NCI-H1436 (cell line): ENCODE results near the gene TTYH3.
"Not testable (repeated sequence)": the region's sequence is repeated elsewhere in the genome, so short reads cannot be mapped to it uniquely, and the experiment has no call there.

Experiments
- DNase-seq: peaks from one replicate; lab custom pipeline; 2025; lab: John Stamatoyannopoulos, UW

TTYH3 gene

DNA sequence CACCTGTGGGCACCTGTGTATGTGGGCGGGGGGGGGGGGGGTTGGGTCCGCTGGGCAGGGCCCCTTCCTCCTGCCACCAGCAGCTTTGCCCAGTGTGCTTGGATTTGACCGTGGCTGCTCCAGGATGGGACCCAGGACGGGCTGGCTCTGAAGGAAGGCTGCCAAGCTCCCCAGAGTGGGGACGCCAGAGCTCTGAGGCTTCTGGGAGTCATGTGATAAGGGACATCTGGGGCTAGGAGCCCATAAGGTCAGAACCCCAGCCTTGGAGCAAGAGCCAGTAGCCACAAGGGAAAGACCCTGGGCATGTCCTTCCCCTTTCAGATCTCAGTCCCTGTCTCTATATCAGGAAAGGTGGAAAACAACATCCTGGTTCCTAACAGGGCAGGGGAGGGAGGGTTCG, 34.4 kb downstream of the TTYH3 start:
- DNase-seq: no peak

DNA sequence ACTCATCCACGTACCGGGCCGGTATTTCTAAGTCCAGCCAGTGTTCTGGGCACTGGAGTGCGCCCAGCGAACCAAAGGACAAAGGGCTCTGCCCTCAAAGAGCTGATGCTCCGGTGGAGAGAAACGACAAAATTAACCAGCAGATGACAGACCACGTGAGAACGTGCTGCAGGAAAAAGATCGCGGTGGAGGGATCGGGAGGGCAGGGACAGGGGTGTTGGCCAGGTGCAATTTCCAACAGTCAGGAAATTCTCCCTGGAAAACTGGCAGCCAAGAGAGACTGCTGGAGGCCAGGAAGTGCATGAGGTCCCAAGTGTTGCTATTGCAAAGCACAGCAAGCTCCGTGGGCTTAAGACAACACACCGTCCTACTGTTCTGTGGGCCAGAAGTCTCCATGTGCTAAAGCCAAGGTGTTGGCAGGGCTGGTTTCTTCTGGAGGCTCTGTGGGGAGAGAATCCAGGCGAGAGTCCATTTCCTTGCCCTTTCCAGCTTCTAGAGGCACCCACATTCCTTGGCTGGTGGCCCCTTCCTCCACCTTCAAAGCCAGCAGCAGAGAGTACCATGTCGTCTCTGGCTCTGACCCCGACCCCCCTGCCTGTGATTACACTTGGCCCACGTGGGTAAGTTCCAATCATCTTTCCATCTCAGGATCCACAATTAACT, 34.9 kb downstream of the TTYH3 start:
- no peak for DNase-seq

DNA sequence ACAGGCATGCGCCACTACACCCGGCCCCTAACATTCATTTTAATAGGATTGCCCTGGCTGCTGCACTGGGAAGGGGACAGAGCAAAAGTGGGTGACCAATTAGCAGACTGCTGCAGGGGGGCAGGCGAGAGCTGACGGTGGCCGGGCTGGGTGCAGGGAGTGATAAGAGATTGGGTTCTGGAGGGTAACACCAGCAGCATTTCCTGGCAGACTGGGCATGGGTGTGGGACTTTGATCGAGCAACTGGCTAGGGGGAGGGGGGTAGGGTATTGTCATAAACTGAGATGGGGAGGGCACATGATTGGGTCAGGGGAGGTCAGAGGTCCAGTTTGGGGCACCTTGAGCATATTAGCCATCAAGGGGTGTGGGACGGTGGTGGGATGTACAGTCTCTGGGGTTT, 36.1 kb downstream of the TTYH3 start:
- no peak for DNase-seq

DNA sequence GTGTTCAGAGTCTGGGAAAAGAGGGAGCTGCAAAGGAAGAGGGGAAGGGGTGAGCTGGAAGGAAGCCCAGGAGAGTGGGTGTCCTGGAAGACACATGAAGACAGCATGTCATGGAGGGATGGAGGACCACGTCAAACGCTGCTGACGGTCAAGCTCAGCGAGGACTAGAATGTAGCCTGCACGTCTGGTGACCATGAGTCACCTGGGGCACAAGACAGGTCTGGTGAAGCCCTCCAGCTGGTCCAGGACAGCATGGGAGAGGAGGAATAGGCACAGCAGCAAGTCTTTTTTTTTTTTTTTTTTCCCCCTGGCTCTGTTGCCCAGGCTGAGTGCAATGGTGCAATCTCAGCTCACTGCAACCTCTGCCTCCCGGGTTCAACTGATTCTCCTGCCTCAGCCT, 36.6 kb downstream of the TTYH3 start:
- DNase-seq: no peak

DNA sequence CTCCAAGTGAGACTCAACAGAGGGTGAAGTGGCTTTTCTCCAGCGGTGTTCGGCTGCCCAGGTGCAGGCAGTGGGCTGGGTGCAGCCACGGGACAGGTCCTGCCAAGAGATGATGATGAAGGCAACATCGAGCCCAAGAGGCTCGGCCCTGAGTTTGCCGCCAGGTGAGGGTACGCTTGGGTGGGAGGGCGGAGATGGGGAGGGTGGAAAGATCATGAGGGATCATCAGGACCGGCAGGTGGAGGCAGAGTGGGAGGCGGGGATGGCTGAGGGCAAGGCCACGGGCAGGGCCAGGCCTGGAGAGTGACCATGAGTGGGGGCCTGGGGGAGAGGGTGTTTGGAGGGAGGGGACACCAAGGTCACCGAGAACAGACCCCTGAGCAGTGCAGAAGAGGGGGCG, 38.4 kb downstream of the TTYH3 start:
- no peak for DNase-seq

DNA sequence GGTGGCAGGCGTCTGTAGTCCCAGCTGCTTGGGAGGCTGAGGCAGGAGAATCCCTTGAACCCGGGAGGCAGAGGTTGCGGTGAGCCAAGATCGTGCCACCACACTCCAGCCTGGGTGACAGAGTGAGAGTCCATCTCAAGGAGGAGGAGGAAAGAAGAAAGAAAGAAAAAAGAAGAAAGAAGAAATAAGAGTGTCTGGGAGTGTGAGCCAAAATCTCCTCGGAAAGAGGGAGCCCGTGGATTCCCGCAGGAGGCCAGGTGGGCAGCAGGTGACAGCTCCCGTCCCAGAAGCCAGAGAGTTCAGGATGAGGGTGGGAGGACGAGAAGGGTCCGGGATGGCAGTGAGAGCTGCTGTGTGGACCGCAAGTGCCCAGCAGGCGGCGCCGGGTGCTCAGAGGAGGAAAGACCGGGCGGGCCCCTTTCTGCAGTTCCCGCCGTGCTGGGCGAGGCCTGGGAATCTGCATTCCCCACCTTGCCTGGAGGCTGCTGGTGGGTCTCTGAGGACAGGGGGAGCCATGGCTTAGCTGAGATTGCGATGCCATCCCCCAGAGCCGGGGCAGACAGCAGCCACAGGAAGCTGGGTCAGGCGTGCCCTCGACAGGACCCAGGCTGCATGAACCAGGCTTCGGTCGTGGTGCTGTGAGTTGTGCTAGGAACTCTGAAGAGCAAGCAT, 39.1 kb downstream of the TTYH3 start:
- peak; percentile 58 for DNase-seq

DNA sequence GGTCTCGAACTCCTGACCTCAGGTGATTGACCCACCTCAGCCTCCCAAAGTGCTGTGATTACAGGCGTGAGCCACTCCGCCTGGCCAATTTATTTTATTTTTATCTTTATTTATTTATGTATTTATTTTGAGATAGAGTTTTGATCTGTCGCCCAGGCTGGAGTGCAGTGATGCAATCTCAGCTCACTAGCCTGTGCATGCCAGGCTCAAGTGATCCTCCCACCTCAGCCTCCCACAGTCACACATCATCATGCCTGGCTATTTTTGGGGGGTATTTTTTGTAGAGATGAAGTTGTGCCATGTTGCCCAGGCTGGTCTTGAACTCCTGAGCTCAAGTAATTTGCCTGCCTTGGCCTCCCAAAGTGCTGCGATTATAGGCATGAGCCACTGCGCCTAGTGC, 41.4 kb downstream of the TTYH3 start:
- DNase-seq: not testable (repeated sequence)

DNA sequence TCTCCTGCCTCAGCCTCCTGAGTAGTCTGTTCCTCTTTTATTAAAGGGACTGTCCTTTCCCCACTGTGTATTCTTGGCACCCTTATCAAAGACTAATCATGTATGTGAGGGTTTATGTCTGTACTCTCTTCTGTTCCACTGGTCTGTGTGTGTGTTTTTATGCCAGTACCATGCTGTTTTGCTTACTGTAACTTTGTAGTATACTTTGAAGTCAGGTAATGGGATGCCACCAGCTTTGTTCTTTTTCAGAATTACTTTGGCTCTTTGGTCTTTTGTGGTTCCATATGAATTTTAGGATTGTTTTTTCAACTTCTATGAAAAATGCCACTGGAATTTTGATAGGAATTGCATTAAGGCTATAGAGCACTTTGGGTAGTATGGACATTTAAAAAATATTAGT, 42.1 kb downstream of the TTYH3 start:
- no peak for DNase-seq

DNA sequence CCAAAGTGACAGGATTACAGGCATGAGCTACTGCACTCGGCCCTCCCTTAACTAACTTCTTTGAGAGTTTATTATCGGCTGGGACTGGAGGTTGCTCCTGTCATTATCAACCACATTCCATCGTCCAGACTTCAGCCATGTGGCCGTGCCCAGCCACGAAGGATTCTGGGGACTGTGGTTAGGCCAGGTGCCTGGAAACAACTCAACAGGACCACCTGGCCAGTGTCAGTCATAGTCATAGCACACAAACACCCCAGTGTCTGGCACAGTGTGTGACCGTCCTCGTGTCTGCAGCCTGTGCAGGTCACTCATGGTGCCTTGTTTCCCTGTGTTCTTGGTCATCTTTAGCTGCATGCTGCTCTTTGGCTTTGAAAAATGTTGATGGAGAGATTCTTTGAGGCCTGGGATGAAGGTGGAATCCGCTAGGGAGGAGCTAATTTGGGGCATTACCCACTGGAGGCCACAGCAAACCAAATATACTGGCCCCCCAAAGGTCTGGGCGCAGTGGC, 43.5 kb downstream of the TTYH3 start:
- DNase-seq: no peak

DNA sequence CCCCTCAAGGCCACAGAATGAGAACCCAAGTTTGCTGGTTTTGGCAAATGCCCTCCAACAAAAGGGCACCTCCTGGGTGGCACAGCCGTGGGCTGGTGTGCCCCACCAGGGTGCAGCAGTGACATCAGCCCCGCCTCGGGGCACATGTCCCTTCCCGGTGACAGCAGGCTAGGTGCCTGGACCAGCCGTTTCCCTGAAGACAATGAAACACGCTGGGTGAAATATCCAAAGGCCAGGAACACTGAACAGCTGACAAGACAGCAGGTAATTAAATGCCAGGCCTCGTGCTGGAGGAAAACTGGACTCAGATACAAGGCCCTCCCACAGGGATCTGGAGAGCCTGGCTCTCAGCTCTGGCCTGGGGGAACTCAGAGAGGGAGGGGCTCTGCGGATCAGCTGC, 44.8 kb downstream of the TTYH3 start:
- DNase-seq: not testable (repeated sequence)

DNA sequence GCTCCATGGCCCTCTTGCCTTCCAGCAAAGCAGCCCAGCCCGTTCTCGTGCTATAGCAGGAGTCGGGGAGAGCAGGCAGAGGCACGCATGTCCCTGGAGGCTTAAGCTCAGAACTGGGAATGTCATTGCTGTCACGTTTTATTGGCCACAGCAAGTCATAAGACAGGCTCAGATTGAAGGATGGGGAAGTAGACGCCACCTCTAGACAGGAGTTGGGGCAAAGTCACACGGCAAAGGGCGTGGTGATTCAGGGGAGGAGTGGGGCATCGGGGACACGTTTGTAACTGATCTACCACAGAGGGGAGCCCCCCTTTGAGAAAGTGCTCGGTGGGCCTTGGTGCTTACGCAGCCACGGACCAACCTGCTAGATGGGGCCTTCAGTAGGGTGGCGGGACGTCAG, 46.7 kb downstream of the TTYH3 start:
- DNase-seq: not testable (repeated sequence)

DNA sequence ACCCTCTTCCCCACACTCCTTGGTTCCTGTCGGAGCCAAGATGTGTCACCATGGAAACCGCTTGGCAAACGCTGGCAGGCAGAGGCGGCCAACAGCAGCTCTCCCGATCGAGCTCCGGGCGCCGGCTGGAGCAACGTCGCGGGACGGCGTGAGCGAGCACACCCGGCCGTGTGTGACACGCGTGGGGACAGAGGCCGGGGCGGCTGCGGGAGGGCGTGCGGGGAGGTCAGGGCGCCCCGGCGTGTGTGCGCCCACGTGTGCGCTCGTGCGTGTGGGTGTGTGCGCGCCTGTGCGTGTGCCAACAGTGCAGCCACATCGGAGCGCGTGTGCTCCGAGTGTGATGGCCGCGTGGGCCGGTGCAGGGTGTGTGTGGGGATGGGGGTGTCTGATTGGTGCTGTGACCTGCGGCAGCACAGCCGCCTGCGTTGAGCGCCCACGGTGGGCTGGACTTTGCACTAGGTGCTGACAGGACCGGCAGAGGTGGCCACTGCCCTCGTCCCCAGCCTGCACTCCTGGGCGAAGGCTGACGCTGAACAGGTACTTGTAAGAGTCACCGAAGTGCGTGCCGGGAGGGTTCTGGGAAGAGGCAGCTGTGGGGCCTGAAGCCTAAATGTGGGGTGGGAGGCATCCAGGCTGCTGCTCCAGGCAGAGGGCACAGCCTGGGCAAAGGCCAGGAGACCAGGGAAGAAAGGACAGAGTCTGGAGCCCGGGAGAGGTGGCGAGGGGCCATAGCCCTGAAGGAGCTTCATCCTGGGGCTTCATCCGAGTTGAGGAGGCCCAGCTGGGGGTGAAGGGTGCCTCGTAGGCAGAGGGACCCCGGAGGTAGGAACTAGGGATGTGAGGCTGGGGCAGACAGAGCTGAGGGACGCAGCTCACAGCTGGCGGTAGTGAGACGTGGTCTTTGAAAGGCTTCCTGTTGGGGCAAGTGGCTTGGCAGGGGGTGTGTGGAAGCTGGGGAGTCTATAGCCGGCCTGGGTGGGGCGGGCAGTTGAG, 47.6 kb downstream of the TTYH3 start:
- not testable (repeated sequence) for DNase-seq

DNA sequence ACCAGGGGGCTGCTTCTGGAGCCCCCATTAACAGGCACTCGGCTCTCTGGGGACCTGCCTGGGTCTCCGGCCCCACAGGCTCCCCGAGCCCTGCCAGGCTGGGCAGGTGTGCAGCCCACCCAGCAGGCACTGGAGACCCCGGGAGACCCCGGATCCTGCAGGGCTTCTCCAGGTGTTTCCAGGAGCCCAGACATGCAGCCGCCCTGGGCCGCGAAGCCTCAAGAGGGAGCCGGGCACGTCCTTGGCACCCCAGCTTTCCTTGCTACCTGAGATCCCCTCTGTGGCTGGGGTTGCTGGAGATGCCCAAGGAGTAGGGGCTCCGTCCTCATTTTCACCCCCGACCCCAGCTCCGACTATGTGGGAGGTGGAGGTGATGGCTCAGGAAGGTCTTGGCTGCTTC, 48.5 kb downstream of the TTYH3 start:
- no peak for DNase-seq

DNA sequence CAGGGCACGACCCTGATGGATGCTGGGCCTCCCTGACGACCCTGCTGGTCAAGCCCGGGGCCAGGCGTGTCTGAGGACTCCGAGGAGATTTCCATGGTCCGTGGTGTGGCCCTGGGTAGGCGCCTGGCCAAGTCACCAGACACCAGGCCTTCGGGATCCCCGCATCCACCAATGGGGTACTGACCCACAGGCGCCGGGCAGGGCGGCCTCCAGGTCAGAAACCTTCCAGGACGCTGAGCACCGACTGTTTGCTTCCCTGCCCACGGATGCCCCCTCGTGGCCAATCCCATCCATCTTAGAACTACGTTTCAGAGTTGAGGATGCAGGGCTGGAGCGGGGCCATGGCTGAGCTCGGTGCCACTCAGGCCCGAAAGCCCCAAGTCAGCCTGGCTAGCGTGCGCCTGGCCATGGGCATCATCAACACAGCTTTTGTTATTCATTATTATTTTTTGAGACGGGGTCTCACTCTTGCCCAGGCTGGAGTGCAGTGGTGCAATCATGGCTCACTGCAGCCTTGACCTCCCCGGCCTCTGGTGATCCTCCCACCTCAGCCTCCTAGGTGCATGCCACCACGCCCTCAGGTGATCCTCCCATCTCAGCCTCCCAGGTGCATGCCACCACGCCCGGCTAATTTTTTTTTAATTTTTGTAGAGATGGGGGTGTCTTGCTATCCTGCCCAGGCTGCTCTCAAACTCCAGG, 49.2 kb downstream of the TTYH3 start:
- peak; percentile 39 for DNase-seq

DNA sequence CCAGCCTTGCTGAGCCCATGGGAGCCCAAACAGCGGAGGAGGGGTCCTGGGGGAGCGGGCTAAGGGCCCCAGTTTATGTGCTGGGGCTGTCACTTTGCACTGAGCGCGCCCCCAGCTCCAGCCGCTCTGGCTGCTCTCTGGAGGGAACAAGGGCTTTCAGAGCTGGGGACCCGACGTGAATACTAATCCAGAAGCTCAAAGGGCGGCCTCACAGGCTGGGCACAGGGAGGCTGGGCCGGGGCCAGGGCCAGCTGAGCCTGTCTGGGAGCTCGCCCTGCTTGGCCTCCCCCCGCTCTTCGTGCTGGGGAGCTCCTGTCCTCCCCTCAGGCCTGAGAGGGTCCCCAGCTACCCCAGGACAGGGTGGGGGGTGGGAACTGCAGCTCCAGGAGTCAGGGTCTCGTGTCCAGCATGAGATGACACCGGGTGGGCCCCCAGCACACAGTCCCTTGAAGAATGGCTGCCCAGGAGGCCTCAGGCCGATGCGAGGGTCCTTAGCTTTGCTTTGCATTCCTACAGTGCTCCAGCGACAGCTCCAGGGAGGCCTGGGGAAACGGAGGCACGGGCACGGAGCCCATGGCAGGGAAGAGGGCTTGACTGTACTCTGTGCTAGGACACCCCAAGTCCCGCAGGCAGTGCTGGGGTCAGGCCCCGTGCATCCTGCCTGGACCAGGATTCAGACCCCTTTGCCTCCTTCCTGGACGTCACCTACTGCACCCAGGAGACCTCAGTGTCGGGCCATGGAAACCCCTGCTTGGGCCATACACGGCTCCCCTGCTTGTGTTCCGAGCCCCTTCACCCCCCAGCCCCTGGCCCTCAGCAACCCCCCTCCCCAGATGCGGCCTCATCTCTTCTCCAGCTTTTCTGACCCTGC, 50.4 kb downstream of the TTYH3 start:
- DNase-seq: no peak

DNA sequence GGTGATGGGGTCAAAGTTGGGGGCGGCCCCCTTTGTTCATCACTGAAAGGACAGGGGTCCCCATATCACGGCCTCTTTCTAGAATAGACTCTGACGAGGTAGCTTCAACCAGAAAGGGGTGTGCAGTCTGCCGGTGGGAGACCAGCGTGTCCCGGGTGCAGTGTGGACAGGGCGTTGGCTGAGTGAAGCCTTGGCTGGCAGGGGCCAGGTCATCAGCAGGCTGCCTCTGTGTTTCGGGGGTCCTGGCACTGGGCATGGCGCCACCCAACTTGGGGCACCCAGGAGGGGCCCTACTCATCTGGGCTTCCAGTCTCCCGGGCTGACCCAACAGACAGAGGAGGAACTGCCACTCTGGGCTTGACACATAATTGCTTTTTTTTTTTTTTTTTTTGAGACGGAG, 52.7 kb downstream of the TTYH3 start:
- no peak for DNase-seq

DNA sequence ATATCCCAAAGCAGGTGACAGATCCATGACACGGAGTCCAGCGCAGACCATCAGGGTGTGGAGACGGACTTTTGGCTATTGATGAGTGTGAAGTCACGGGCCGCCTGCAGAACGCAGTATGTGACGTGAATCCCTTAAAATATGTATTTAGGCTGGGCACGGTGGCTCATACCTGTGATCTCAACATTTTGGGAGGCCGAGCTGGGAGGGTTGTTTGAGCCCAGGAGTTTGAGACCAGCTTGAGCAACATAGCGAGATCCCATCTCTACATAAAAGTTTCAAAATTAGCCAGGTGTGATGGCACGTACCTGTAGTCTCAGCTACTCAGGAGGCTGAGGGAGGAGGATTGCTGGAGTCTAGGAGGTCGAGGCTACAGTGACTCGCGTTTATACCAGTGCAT, 54.3 kb downstream of the TTYH3 start:
- no peak for DNase-seq

DNA sequence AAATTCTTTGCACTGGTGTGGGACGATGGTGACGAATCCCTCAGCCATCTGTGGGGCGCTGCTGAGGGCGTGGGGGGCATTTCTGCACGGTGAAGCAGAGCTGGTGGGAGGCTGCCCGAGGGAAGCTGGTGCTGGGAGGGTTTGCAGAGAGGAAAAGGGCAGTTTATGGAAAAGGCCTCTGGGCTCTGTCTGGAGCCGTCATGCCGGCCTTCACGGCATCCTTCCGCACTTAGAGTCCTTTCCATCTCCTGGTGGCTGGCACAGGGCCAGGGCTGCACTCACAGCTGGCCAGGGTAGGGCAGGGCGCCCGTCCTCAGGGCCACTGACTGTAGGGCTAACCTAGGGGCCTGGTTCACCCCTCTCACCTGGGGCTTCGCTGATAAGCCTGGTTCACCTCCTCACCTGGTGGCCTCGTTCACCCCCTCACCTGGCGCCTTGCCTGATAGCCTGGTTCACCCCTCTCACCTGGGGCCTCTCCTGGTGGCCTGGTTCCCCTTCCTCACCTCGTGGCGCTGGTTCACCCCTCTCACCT, 55.6 kb downstream of the TTYH3 start:
- DNase-seq: no peak

DNA sequence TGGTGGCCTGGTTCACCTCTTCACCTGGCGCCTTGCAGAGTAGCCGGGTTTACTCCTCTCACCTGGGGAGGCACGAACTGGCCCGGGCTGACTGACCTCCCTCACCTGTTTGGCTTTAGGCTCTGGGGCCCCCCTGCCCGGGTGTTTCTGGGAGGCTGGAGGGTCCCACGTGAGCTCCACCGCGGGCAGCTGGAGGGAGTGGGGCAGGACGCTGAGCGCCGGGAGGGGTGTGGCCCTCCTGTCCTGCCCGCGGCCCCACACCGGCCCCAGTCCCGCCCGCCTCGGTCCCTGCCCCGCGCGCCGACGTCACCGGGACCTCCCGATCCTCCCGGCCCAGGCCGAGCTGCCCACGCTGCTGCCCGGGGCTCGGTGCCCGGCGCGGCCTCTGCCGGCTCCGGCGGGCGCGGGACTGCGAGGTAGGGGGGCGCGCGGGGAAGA, 56.1 kb downstream of the TTYH3 start, which contains the start of gene AMZ1:
AMZ1 (plus strand) TSS at position 322 of the 438 bp plus-strand sequence. CDS start 12,250 bp downstream, outside the sequence.
- DNase-seq: no peak
